GM21526 (cell line): ENCODE data around the gene RDH16.

Source experiments
- ATAC-seq: cut with Tn5 transposase; IDR thresholded peaks from one replicate; pipeline ENCODE4 v1.9.1; 2021; ENCODE audit warnings: moderate library complexity; ENCODE audit not compliant: unreplicated experiment, low FRiP score

Gene RDH16

DNA sequence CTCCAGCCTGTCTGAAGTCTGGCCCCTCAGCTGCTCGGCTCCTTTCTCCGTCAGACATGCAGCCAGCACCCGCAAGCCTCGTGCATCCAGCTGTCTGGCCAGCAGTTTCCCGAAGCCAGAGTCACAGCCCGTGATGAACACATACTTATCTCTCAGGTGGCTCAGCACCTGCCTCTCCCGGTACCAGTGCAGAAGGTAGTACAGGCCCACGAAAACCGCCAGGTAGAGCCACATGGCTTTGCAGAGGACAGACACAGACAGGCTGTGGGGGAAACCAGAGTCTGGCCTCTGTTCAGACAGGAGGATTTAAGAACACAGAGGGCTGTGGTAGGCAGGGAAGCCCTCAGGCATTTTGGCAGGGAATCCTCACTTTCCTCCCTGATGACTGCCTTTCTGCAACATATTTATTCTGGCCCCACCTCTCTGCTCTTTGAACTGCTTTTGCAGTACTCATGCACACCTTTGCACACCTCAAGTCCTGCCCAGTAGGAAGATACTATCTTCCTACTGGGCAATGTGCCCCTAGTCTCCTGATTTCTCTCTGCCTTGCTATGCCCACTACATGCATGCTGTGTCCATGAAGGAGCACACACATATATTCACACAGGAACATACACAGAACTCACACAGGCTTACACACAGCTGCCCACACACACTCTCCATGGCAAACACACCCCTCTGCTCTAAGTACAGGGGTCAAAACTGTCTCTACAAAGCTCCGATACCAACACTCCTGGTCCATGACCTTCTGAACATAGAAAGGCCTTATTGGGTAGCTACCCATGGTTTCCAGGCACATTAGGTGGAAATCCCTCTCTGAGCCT lies at the start of gene RDH16:
TSS of gene RDH16 (minus strand) at position 380 of the 824 bp plus-strand sequence. CDS start at position 234, 146 bp downstream.
- ATAC-seq, result no peak

- no peak for ATAC-seq
Measured at GRCh38 chr12:57006809-57007475, 49.5 kb upstream of the RDH16 start.

- no peak for ATAC-seq
Measured at GRCh38 chr12:57005980-57006808, 48.8 kb upstream of the RDH16 start, which contains the start of gene ZBTB39. ZBTB39 (minus strand) TSS chr12:57006546; CDS start chr12:57004917, 1,629 bp downstream.

GRCh38 chr12:57004651-57005050 lies 47.2 kb upstream of the RDH16 start:
- no peak for ATAC-seq

- ATAC-seq, result no peak
Measured at GRCh38 chr12:57003395-57003794, 46.0 kb upstream of the RDH16 start.

DNA sequence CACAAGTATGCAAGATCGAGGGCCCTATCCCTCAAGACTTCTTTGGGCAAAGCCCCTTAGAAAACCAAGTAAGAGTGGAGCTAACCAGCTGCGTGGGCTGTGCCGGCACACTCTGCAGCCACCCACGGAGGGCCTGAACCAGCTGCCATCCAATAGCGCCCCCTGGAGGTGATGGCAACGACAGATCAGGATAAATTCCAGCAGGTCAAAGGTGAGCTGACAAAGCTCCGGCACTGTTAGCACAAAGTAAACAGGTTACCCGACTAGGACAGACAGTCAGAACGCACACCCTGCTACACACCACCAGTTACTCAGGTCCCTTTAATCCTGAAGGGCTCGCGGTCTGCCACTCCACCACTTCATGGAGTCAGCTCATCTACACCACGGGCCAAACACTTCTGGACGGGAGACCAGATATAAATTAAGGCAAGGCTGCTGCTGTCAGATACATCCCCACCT lies 44.1 kb upstream of the RDH16 start:
- ATAC-seq, result no peak

- ATAC-seq, result no peak
Measured at GRCh38 chr12:57000393-57000792, 43.0 kb upstream of the RDH16 start.

GRCh38 chr12:56999456-56999855 lies 42.0 kb upstream of the RDH16 start:
- ATAC-seq, result no peak

DNA sequence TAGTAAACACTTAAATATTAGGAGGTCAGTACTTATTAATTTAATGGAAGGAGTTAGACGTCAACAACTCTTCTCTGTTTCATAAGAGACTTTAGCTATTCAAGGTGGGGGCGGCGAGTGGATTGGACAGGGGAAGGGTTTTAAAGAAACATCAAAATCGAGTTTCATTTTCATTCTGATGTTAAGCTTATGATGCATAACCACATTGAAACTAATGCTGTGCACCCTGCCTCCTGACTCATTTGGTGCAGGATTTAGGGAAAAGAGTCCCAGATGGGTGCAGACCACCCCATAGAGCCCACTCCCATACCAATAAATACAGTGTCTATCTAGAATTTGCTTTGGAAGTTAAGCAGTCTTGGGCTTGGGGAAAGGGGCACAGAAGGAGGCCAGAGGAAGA lies 41.6 kb upstream of the RDH16 start:
- ATAC-seq, result no peak

GRCh38 chr12:56998316-56998715 lies 40.9 kb upstream of the RDH16 start:
- no peak for ATAC-seq

DNA sequence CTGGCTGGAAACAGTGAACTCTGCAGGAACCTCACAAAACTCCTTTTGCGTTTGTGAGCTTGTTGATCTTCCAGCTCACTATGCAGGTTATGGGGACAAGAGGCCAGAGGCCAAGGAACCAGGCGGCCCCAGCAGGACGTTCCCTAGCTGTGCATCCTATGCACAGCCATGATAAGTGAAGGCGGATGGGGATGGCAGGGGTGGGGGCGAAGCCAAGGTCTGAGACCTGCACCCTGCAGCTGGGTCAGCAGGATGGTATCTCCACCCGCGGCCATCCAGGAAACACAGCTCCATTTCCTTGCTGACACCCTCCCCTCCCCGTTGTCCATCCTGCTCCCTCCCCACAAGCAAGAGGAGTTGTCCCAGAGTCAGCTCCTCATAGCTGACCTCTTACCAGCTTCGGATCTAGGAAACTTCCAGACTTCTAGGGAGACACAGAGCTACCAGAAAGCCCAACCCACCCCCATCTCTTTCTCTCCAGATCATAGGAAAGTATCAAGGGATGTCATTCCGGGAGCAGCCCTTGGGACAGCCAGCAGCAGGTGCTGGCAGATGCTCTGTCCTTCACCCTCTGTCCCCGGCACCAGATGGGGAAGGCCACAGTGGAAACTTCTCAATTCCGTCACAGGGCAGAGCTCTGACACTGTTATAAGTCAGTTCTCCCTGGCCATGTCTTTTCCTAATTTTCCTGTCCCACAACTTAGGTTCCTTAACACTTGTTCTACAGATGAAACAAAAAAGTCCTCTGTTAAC lies 39.6 kb upstream of the RDH16 start:
- ATAC-seq, result no peak

DNA sequence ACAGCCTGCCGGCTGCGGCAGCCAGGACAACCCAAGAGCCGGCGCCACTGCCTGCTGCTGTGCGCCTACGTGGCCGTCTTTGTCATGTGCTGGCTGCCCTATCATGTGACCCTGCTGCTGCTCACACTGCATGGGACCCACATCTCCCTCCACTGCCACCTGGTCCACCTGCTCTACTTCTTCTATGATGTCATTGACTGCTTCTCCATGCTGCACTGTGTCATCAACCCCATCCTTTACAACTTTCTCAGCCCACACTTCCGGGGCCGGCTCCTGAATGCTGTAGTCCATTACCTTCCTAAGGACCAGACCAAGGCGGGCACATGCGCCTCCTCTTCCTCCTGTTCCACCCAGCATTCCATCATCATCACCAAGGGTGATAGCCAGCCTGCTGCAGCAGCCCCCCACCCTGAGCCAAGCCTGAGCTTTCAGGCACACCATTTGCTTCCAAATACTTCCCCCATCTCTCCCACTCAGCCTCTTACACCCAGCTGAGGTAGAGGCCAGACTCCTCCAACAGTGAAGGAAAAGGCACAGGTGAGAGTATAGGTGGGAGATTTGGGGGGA lies 38.6 kb upstream of the RDH16 start:
- no peak for ATAC-seq

DNA sequence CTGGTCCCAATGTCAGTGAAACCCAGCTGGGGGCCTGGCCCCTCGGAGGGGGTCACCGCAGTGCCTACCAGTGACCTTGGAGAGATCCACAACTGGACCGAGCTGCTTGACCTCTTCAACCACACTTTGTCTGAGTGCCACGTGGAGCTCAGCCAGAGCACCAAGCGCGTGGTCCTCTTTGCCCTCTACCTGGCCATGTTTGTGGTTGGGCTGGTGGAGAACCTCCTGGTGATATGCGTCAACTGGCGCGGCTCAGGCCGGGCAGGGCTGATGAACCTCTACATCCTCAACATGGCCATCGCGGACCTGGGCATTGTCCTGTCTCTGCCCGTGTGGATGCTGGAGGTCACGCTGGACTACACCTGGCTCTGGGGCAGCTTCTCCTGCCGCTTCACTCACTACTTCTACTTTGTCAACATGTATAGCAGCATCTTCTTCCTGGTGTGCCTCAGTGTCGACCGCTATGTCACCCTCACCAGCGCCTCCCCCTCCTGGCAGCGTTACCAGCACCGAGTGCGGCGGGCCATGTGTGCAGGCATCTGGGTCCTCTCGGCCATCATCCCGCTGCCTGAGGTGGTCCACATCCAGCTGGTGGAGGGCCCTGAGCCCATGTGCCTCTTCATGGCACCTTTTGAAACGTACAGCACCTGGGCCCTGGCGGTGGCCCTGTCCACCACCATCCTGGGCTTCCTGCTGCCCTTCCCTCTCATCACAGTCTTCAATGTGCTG lies 38.0 kb upstream of the RDH16 start:
- no peak for ATAC-seq

- no peak for ATAC-seq
Measured at GRCh38 chr12:56994231-56994746, 36.9 kb upstream of the RDH16 start.

- ATAC-seq, result no peak
Measured at GRCh38 chr12:56993346-56993745, 35.9 kb upstream of the RDH16 start.

DNA sequence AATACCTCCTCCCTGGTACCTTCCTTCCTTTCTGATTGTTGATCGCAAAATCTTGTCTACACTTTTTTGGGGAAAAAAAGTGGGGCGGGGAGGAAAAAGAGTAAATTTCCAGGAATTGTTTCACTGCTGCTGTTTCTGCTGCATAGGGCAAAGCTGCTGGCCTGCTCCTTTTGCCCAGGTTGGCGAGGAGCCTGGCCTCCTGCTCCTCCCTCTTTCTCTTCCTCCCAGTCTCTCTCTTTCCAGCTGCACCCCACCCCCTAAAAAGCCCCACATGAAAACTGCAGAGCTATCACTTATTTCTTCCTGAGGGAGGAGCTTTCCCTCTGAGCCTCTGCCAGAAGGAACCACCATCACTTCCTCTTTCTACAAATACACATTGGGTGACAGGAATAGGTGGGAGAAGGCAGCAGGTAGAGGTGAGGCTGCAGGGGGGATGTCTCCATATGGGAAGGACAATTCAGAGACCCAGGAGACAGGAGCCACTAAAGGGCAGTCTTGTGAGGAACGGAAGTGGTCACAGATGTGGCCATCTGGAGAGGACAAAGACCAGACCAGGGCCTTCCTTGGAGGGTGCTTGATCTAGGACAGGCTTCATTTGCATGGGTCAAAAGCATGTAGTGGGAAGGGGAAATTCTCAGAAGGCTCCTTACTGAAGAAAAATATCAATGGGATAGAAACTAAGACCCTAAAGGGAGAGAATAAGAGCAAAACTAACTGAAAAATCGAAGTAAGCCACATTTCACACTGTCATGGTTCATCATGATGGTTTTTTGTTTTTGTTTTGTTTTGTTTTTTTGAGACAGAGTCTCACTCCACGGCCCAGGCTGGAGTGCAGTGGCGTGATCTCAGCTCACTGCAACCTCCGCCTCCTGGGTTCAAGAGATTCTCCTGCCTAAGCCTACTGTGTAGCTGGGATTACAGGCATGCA lies 34.2 kb upstream of the RDH16 start:
- no peak for ATAC-seq

DNA sequence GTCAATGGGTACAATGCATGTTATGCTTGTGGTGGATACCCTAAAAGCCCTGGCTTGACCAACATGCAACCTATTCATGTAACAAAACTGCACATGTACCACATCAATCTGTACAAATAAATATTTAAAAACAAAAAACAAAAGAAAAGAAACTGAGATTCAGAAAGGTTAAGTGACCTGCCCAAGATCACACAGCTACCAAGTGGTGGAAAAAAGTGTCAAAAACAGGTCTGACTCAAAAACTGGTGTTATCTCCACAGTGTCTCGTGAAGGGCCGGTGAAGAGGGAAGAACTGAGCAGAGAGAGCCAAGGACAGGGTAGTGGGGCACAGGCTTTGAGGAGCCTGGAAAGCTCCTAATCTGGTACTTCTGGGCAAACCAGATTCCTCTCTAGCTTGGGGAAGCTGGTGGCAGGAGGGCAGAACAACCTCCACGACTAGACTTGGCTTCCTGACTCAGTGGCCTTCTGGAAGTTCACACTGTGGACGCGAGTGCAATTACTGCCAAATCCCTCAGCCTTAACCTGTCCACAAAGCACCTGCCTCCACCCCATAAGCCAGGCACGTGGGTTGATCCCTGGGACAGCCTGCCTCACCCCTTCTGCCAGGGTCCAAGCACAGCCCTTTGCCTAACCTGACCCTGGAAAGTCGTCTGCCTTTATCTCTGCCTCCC lies 33.4 kb upstream of the RDH16 start:
- no peak for ATAC-seq
